ENCODE results near the gene SEC11A.
"Not testable (repeated sequence)": the region's sequence is repeated elsewhere in the genome, so short reads cannot be mapped to it uniquely, and the experiment has no call there.

The SEC11A gene

GRCh38 chr15:84737005-84737404 lies 21.1 kb upstream of the SEC11A start:
- no peak for DNase-seq

GRCh38 chr15:84736375-84736774 lies 20.4 kb upstream of the SEC11A start:
- DNase-seq = no peak

- DNase-seq = not testable (repeated sequence)
These were observed 19.6 kb upstream of the SEC11A start for GRCh38 chr15:84735480-84736061.

- peak in 2 of 14 donors; percentile 5 to 10 for DNase-seq
These were observed 19.0 kb upstream of the SEC11A start for GRCh38 chr15:84734794-84735479.

GRCh38 chr15:84731774-84732173 lies 15.8 kb upstream of the SEC11A start:
- DNase-seq = no peak

- no peak for DNase-seq
These were observed 11.5 kb upstream of the SEC11A start for GRCh38 chr15:84727429-84727828.

- DNase-seq = peak in 2 of 14 donors; percentile 3 to 11
These were observed 9.1 kb upstream of the SEC11A start for GRCh38 chr15:84725001-84725491.

GRCh38 chr15:84722628-84723027 lies 6.7 kb upstream of the SEC11A start:
- no peak for DNase-seq

GRCh38 chr15:84721371-84721770 lies 5.4 kb upstream of the SEC11A start:
- no peak for DNase-seq

GRCh38 chr15:84715441-84716035 lies 401 bp downstream of the SEC11A start:
- DNase-seq = peak in 4 of 14 donors; percentile 41 to 52 (median 46)

- DNase-seq = no peak
These were observed 1.1 kb downstream of the SEC11A start for GRCh38 chr15:84714821-84715220.

- no peak for DNase-seq
These were observed 1.6 kb downstream of the SEC11A start for GRCh38 chr15:84714372-84714771.

- no peak for DNase-seq
These were observed 12.1 kb downstream of the SEC11A start for GRCh38 chr15:84703808-84704207.

GRCh38 chr15:84702961-84703482 lies 12.9 kb downstream of the SEC11A start:
- peak in 7 of 14 donors; percentile 9 to 27 (median 15) for DNase-seq

- DNase-seq = no peak
These were observed 16.3 kb downstream of the SEC11A start for GRCh38 chr15:84699538-84700191.

- DNase-seq = no peak
These were observed 18.5 kb downstream of the SEC11A start for GRCh38 chr15:84697236-84697990.

- no peak for DNase-seq
These were observed 19.2 kb downstream of the SEC11A start for GRCh38 chr15:84696757-84697156.

GRCh38 chr15:84690342-84690741 lies 25.6 kb downstream of the SEC11A start:
- DNase-seq = no peak

- DNase-seq = no peak
These were observed 26.1 kb downstream of the SEC11A start for GRCh38 chr15:84689858-84690257.

- DNase-seq = not testable (repeated sequence)
These were observed 29.5 kb downstream of the SEC11A start for GRCh38 chr15:84686446-84686845.

GRCh38 chr15:84685304-84685703 lies 30.6 kb downstream of the SEC11A start:
- no peak for DNase-seq

GRCh38 chr15:84684092-84684491 lies 31.8 kb downstream of the SEC11A start:
- no peak for DNase-seq

All from C1 segment of cervical spinal cord (tissue), 14 donors.